ENCODE measurements around the gene BRSK1.

BRSK1 gene

DNA sequence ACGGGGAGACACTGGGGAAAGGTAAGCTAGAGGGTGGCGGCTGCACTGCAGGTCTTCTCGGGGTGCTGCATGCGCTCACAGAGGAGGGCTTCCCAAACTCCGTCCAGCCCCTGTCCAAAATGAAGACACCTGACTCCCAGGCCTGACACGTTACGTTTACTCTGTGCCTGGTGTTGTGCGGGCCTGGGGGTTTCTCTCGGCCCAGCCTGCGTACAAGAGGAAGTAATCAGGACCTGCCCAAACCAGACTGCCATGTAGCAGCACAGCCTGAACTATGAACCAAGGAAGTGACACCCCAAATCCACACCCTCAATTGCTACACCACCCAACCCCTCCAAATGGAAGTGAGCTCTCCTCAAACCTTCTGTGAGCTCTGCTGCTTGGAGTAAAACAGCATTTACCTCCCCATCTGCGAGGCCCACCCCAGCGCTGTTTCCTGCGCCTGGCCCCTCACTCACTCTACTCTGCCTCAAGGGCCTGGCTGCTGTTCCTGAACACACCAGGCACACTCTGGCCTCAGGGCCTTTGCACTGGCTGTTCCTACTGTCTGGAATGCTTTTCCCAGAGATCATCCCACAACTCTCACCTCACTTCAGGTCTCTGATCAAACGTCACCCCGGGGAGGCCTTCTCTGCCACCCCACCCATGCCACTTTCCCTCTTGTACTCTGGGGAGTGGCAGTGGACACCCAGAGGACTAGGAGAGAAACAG lies 6.9 kb upstream of the BRSK1 start:
- no peaks in the 10 kb centered on the region for H3K9me3 ChIP-seq (ENCODE audit: control insufficient read depth, insufficient read depth, low read depth, low read length)
- H3K36me3 ChIP-seq (ENCODE audit: control insufficient read depth, insufficient read depth, low read length) = peaks cover 22% of the 10 kb centered on the region
- H3K4me1 ChIP-seq (ENCODE audit: control insufficient read depth, insufficient read depth, low read length) = peaks cover 8% of the 10 kb centered on the region
- H3K9ac ChIP-seq (ENCODE audit: low read length) = no peak overlapping the region
- no peak overlapping the region for H3K27ac ChIP-seq (ENCODE audit: low read depth, low read length)
- no peaks in the 10 kb centered on the region for H3K27me3 ChIP-seq (ENCODE audit: control insufficient read depth, insufficient read depth, low read length)
- H3K4me3 ChIP-seq (ENCODE audit: low read depth, low read length) = no peak overlapping the region

DNA sequence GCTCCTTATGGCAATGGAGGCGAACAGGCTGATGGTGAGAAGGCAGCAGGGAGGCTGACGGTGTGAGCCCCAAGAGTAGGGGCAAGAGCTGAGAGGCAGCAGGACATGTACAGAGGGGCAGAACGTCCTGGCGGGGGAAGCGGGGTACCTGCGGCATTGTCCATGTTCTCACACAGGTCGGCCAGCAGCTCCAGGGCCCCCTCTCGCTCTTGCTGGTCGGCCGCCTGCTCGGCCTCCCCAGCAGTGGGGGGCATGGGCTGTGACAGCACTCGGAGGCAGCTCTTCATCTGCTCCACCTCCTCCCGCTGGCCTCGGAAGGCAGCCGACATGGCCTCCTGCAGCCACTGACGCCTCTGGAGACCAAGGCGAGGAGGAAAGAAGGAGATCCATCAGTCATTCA lies 6.3 kb upstream of the BRSK1 start:
- H3K36me3 ChIP-seq (ENCODE audit: control insufficient read depth, insufficient read depth, low read length) = peaks cover 22% of the 10 kb centered on the region
- H3K9ac ChIP-seq (ENCODE audit: low read length) = no peak overlapping the region
- no peaks in the 10 kb centered on the region for H3K27me3 ChIP-seq (ENCODE audit: control insufficient read depth, insufficient read depth, low read length)
- no peaks in the 10 kb centered on the region for H3K9me3 ChIP-seq (ENCODE audit: control insufficient read depth, insufficient read depth, low read depth, low read length)
- no peak overlapping the region for H3K27ac ChIP-seq (ENCODE audit: low read depth, low read length)
- no peak overlapping the region for H3K4me3 ChIP-seq (ENCODE audit: low read depth, low read length)
- H3K4me1 ChIP-seq (ENCODE audit: control insufficient read depth, insufficient read depth, low read length) = peaks cover 8% of the 10 kb centered on the region

DNA sequence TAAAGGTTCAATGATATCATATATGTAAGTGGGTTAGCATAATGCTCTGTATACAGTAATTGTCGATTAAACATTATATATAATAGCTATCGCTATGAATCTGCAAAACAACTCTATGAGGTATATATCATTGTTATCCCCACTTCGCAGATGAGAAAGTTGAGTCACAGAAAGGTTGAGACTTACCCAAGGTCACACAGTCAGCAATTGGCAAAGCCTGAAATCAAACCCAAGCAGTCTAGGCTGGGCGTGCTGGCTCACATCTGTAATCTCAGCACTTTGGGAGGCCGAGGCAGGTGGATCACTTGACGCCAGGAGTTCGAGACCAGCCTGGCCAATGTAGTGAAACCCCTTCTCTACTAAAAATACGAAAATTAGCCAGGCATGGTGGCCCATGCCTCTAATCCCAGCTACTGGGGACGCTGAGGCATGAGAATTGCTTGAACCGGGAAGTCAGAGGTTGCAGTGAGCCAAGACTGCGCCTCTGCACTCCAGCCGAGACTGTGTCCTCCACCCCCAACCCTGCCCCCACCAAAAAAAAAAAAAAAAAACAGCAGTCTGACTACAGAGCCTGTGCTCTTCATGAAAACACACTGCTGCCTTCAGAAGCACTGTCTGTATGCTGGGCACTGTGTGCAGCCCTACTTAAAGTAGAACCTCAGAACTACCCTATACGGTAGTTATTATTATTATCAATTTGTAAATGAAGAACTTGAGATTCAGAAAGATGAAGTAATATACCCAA lies 5.2 kb upstream of the BRSK1 start:
- Histone ChIP-seq H3K9me3 (ENCODE audit: control insufficient read depth, insufficient read depth, low read depth, low read length) (no peaks in the 10 kb centered on the region), H3K36me3 (ENCODE audit: control insufficient read depth, insufficient read depth, low read length) (peaks cover 15% of the 10 kb centered on the region), H3K9ac (ENCODE audit: low read length) (peak overlapping the region; percentile 17), H3K27ac (ENCODE audit: low read depth, low read length) (no peak overlapping the region), H3K4me1 (ENCODE audit: control insufficient read depth, insufficient read depth, low read length) (peaks cover 8% of the 10 kb centered on the region), H3K27me3 (ENCODE audit: control insufficient read depth, insufficient read depth, low read length) (no peaks in the 10 kb centered on the region), H3K4me3 (ENCODE audit: low read depth, low read length) (peak overlapping the region; percentile 75)

DNA sequence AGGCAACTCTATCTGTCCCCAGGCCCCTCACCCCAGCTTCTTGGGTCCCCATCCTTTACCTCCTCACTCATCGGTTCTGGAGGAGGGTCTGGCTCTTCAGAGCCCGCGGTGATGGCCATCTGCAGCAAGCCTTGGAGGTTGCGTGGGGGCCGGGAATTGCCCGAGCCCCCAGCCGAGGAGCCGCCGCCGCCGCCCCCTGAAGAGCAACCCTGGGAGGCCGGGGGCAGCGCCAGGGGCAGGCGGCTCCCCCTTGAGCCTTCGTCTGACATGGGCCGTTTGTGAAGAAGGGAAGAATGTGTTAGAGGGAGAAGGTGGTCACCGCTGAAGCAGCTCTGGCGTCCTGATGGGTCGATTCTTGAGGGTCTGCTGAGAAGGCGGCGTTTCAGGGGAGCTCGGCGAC lies 4.5 kb upstream of the BRSK1 start:
- Histone ChIP-seq H3K36me3 (ENCODE audit: control insufficient read depth, insufficient read depth, low read length) (peaks cover 10% of the 10 kb centered on the region), H3K4me1 (ENCODE audit: control insufficient read depth, insufficient read depth, low read length) (peaks cover 8% of the 10 kb centered on the region), H3K9ac (ENCODE audit: low read length) (peak overlapping the region; percentile 67), H3K27ac (ENCODE audit: low read depth, low read length) (no peak overlapping the region), H3K27me3 (ENCODE audit: control insufficient read depth, insufficient read depth, low read length) (no peaks in the 10 kb centered on the region), H3K4me3 (ENCODE audit: low read depth, low read length) (peak overlapping the region; percentile 75), H3K9me3 (ENCODE audit: control insufficient read depth, insufficient read depth, low read depth, low read length) (no peaks in the 10 kb centered on the region)

DNA sequence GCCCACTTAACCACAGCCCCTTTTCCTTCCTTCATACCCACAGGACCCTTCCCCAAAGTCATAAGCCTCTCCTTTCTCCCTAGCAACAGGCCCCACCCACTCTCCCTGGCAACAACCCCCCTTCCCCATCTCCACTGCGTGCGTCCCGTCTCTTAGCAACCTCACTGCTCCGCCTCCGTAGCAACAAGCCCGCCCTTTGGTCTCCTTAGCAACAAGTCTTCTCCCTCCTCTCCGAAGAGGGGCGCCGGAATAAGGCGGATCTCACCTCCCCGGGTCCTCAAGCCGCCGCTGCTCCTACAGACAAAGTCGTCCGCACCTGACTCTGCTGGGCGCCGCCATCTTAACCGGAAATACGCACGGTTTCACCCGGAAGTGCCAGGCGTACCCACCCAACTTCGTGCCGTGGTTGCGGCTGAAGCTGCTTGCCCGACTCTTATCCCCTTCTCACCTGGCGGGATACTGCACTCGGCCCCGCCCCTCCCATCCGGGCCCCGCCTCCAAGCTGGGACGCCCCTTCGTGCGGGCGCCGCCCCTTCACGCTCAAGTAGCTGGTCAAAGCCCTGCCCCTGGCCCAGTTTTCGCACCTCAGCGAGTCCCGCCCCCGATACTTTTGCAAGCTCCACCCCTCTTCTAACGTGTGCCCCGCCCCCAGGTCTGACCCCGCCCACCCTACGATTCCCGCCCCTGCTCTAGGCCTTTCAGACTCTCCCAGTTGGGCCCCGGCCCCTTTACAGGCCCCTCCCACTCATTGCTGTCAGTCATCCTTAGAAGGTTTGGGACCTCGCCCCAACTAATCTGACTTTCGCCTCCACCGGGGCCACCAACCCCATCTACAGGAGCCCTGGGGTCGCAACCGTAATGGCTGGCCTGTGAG lies 3.8 kb upstream of the BRSK1 start, which contains the start of gene HSPBP1:
HSPBP1 (minus strand) TSS at position 341 of the 874 bp plus-strand sequence. CDS start 502 bp downstream, outside the sequence.
- Histone ChIP-seq H3K27me3 (ENCODE audit: control insufficient read depth, insufficient read depth, low read length) (no peaks in the 10 kb centered on the region), H3K27ac (ENCODE audit: low read depth, low read length) (no peak within 1 kb of the TSS), H3K4me3 (ENCODE audit: low read depth, low read length) (peak within 1 kb of the TSS; percentile 75), H3K9ac (ENCODE audit: low read length) (peak within 1 kb of the TSS; percentile 67), H3K4me1 (ENCODE audit: control insufficient read depth, insufficient read depth, low read length) (peaks cover 9% of the 10 kb centered on the region), H3K36me3 (ENCODE audit: control insufficient read depth, insufficient read depth, low read length) (peaks cover 10% of the 10 kb centered on the region), H3K9me3 (ENCODE audit: control insufficient read depth, insufficient read depth, low read depth, low read length) (no peaks in the 10 kb centered on the region)

DNA sequence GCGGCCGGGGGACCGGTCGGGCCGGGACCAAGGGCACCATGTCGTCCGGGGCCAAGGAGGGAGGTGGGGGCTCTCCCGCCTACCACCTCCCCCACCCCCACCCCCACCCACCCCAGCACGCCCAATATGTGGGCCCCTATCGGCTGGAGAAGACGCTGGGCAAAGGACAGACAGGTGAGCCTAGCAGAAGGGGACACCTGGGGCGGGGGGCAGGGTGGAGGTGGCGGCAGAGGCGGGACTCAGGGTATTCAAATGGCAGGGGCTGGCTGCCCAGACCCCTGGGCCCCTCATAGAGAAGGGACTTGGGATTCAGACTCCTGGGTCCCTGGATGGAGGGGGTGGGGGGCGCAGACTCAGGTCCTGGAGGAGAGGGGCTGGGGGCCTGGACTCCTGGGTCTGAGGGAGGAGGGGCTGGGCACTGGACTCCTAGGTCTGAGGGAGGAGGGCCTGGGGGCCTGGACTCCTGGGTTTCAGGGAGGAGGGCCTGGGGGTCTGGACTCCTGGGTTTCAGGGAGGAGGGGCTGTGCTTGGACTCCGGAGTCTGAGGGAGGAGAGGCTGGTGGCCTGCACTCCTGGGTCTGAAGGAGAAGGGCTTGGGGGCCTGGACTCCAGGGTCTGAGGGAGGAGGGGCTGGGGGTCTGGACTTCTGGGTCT lies 735 bp downstream of the BRSK1 start:
- Histone ChIP-seq H3K9me3 (ENCODE audit: control insufficient read depth, insufficient read depth, low read depth, low read length) (no peaks in the 10 kb centered on the region), H3K4me3 (ENCODE audit: low read depth, low read length) (peak overlapping the region; percentile 53), H3K4me1 (ENCODE audit: control insufficient read depth, insufficient read depth, low read length) (peaks cover 15% of the 10 kb centered on the region), H3K36me3 (ENCODE audit: control insufficient read depth, insufficient read depth, low read length) (peaks cover 20% of the 10 kb centered on the region), H3K9ac (ENCODE audit: low read length) (no peak overlapping the region), H3K27ac (ENCODE audit: low read depth, low read length) (no peak overlapping the region), H3K27me3 (ENCODE audit: control insufficient read depth, insufficient read depth, low read length) (no peaks in the 10 kb centered on the region)

DNA sequence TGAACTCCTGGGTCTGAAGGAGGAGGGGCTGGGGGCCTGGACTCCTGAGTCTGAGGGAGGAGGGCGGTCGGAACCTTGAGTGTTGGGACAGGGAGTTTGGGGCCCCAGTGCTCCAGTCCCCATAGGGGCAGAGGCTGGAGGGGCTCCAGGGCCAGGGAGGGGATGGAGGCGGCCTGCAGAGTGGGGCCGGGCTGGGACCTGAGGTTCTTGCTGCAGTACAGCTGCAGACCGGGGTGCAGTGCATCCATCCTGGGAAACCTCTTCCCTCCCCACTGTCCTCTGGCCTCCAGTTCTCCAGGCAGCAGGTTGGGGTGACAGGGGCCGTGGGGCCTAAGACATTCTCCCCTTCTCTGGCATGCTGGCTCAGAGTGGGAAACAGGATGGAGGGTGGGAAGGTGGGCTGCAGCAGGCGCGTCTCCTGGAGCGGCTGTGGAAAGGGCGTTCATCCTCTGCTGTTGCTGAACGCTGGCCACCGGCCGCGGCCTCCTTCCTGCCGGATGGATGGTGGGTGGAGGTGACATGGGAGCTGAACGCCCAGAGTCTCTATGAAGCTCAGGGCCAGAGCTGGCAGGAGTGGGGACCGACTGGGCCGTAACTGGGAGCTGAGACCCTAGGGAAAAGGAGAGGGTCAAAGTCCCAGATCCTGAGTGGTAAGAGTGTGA lies 1.6 kb downstream of the BRSK1 start:
- H3K4me3 ChIP-seq (ENCODE audit: low read depth, low read length) = peak overlapping the region; percentile 53
- no peaks in the 10 kb centered on the region for H3K27me3 ChIP-seq (ENCODE audit: control insufficient read depth, insufficient read depth, low read length)
- peaks cover 15% of the 10 kb centered on the region for H3K4me1 ChIP-seq (ENCODE audit: control insufficient read depth, insufficient read depth, low read length)
- H3K36me3 ChIP-seq (ENCODE audit: control insufficient read depth, insufficient read depth, low read length) = peaks cover 27% of the 10 kb centered on the region
- H3K9ac ChIP-seq (ENCODE audit: low read length) = peak overlapping the region; percentile 2
- H3K9me3 ChIP-seq (ENCODE audit: control insufficient read depth, insufficient read depth, low read depth, low read length) = no peaks in the 10 kb centered on the region
- no peak overlapping the region for H3K27ac ChIP-seq (ENCODE audit: low read depth, low read length)

DNA sequence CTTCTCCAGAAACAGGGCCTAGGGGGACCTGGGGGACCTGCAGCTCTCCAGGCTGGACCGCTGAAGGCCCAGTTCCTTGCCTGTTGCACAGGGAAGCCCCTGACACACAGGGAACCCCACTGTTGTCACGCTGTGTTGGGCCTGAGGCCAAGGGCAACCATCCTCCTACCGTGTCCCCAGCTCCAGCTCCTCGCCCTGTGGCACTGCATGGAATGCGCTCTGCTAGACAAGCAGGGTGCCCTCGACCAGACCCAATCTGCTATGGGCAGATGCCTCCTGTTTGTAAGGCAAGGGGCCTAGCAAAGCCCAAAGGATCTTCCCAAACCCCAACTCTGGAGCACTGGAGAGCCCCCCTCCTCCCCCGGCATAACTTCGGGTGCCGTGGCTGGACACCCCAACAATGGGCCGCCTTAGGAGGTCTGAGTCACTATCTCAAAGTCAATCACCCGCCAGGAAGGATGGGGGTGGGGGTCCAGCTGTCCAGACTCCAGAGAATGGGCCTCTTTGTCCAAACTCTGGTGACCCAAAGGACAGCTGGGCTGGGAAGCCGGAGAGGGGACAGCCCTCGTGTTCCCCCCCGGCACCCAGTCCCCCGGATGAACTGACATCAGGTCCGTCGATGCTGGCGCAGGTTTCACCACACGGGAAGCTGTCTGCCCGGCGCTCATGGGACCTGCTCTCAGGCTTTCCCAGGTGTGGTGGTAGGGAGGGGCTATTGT lies 3.7 kb downstream of the BRSK1 start:
- H3K9me3 ChIP-seq (ENCODE audit: control insufficient read depth, insufficient read depth, low read depth, low read length) = no peaks in the 10 kb centered on the region
- no peak overlapping the region for H3K27ac ChIP-seq (ENCODE audit: low read depth, low read length)
- H3K9ac ChIP-seq (ENCODE audit: low read length) = no peak overlapping the region
- peaks cover 7% of the 10 kb centered on the region; the same call in 1 of the 2 replicates for H3K4me1 ChIP-seq (ENCODE audit: control insufficient read depth, insufficient read depth, low read length)
- peaks cover 37% of the 10 kb centered on the region for H3K36me3 ChIP-seq (ENCODE audit: control insufficient read depth, insufficient read depth, low read length)
- no peaks in the 10 kb centered on the region for H3K27me3 ChIP-seq (ENCODE audit: control insufficient read depth, insufficient read depth, low read length)
- H3K4me3 ChIP-seq (ENCODE audit: low read depth, low read length) = no peak overlapping the region

DNA sequence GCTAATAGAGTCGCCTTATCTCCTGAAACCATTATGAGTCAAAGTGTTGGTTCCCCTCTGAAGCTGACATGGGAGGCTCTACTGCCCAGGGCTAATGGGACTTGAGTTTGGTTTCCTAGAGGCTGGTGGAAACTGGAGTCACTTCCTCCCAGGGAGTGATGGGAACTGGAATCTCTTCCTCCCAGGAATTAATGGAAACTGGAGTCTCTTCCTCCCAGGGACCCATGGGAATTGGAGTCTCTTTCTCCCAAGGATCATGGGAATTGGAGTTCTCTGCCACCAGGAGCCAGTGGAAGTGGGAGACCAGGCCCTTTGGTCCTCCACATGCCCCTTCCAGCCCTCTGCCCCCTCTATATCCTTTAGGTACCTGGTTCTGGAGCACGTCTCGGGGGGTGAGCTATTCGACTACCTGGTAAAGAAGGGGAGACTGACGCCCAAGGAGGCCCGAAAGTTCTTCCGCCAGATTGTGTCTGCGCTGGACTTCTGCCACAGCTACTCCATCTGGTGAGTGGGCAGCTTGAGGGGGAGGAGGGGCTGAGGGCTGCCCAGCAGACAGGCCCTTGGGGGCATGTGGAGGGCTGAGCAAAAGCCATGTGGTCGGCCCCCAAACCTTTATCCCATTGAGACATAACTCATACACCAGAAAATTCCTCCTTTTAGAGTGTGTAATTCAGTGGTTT lies 5.5 kb downstream of the BRSK1 start:
- H3K9me3 ChIP-seq (ENCODE audit: control insufficient read depth, insufficient read depth, low read depth, low read length) = no peaks in the 10 kb centered on the region
- H3K9ac ChIP-seq (ENCODE audit: low read length) = no peak overlapping the region
- no peaks in the 10 kb centered on the region for H3K27me3 ChIP-seq (ENCODE audit: control insufficient read depth, insufficient read depth, low read length)
- H3K36me3 ChIP-seq (ENCODE audit: control insufficient read depth, insufficient read depth, low read length) = peaks cover 44% of the 10 kb centered on the region
- H3K4me3 ChIP-seq (ENCODE audit: low read depth, low read length) = no peak overlapping the region
- H3K27ac ChIP-seq (ENCODE audit: low read depth, low read length) = no peak overlapping the region
- H3K4me1 ChIP-seq (ENCODE audit: control insufficient read depth, insufficient read depth, low read length) = peaks cover 7% of the 10 kb centered on the region; the same call in 1 of the 2 replicates
